Skin epidermis (tissue), 12 donors: ENCODE data around the gene LDLRAP1.

Source experiments
- H3K27ac ChIP-seq, 21 experiments: fragments of 200-600 bp; sonication (generic) in 11 of 21; one replicate each; pipeline ENCODE4 v1.5.0; 2020; ENCODE audit warnings: mild to moderate bottlenecking in 3 of 21, inconsistent platforms in 2 of 21, moderate library complexity in 2 of 21
- H3K4me3 ChIP-seq, 7 experiments: fragments of 200-600 bp; sonication (generic) in 2 of 7; one replicate each; pipeline ENCODE4 v1.5.0; 2020; ENCODE audit warnings: inconsistent platforms in 2 of 7, mild to moderate bottlenecking in 2 of 7, moderate library complexity in 1 of 7

The LDLRAP1 gene

DNA sequence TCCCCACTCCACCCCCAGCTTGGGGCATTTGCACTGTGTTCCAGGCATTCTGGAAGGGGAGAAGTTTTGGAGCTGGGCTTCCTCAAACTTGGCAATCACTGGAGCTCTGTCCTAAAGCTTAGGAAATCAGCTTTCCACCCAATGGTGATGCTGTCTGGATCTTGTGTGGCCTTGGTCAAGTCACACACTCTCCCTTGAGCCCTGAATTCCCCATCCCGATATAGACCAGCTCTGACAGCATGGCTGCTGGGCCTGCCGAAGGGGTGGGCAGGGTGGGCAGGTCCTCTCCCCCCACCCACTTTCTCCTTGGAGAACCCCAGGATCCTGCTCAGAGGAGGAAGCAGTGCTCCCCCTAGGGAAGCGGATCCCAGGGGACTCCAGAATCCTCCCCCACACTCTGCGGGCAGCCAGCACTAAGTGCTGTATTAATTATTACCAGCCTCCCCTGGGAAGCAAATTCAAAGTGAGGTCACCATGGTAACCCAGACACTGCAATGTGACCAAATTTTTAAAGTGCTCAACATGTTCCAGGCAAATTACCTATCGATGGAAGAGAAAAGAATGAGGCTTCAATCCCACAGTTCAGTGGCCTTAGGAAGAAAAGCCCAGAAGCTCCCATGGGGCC is 21.3 kb upstream of the LDLRAP1 start:
- no peak overlapping the region for H3K27ac ChIP-seq
- H3K4me3 ChIP-seq: no peak overlapping the region

DNA sequence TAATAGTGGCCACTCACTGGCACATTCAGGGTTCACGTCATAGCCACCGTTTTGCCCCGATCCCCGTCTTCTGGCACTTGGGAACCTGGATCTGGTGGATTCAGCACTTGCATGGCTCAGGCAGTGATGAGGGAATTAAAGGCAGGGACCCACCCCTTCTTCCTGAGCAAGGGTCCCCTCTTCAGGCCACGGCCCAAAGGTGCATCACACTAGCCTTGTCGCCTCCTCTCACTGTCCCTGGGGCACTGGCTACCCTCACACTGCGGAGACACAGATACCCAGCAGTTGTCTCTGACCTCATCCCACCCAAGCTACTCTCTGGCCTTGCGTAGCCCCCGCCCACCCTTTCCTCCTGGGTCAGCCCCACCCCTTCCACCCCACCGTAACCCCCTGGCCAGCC is 19.9 kb upstream of the LDLRAP1 start:
- Histone ChIP-seq H3K4me3 (no peak overlapping the region), H3K27ac (no peak overlapping the region)

DNA sequence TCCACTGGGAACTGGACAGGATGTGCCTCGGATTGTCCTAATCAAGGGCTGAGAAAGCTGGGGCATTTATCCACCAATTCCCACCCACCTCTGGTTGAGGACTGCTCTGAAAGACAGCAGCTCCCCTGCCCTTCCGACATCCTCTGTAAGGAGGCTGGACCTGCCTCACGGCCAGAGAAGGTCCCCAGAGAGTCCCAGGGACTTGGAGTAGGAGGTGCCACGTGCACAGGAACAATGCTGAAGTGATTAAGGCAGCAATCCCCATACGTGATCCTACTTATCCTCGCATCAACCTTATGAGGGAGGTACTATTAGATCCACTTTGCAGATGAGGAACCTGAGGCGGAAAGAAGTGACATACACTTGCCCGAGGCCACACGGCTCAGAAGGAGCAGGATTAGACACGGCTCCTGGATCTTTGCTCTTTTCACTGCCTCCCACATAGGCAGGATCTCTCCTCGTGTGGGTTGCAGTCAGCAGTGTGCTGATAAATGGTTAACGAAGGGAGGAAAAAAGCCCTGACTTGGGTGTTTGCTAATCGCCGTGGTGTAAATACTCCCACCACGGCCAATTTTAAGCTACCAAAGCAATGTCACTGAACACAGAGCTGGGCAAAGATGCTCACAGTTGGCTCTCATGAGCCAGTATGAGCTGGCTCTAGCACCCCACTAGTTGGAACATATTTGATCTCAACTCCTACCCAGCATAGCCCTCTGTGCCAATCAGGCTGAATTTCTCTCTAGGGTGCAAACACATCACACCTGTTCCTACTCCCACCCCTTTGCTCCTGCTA is 18.6 kb upstream of the LDLRAP1 start:
- no peak overlapping the region for H3K27ac ChIP-seq
- no peak overlapping the region for H3K4me3 ChIP-seq

DNA sequence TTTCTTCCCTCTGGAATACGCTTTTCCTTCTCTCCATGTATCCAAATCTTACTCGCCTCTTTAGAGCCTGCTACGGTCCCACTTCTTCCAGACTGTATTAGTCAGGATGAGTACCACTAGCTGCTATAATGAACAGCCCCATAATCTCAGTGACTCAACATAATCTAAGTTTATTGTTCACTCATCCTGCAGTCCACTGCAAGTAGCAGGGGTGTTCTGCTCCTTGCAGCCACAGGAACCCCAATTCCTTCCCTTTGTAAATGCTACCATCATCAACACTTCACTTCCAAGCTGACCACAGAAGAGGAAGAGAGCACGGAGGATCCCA is 18.1 kb upstream of the LDLRAP1 start:
- Histone ChIP-seq H3K27ac (no peak overlapping the region), H3K4me3 (no peak overlapping the region)

DNA sequence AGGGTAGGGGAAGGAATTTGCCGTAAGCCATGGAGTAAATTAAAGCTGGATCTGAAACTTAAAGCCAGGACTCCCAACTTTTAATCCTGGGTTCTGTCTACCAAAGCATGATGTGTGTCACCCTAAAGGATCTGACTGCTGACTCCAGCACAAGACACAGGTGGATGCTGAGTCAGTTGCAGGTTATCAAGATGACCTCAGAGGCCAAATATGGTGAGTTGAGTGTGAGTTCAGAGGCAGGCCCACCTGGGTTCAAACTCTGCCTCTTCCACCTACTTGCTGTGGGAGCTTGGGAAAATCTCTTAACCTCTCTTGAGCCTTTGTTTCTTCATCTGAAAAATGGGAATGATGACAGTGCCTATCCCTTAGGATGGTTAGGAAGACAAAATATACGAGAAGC is 16.7 kb upstream of the LDLRAP1 start:
- H3K27ac ChIP-seq: no peak overlapping the region
- H3K4me3 ChIP-seq: no peak overlapping the region

DNA sequence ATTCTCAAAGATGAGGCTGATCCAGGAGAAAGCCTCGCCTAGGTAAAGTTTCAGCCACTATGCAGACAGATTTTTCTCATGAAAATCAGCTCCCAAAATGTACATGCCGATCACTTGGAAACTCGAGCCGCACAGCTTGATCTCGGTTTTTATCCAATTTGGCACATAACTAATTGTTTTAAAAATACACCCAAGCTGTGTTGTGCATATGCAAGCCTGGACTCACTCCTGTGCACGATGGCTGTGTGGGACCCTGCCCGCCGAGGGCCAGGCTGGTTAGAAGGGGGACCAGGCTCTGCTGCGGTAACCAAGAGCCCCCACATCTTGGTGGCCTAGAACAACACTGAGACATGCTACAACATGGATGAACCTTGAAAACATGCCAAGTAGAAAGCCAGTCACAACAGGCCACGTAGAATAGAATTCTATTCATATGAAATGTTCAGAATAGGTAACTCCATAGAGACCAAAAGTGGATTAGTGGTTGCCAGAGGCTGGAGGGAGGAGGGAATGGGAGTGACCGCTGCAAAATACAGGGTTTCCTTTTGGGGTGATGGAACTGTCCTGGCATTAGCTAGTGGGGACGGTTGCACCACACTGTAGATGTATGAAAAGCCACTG is 16.1 kb upstream of the LDLRAP1 start:
- Histone ChIP-seq H3K27ac (no peak overlapping the region), H3K4me3 (no peak overlapping the region)

DNA sequence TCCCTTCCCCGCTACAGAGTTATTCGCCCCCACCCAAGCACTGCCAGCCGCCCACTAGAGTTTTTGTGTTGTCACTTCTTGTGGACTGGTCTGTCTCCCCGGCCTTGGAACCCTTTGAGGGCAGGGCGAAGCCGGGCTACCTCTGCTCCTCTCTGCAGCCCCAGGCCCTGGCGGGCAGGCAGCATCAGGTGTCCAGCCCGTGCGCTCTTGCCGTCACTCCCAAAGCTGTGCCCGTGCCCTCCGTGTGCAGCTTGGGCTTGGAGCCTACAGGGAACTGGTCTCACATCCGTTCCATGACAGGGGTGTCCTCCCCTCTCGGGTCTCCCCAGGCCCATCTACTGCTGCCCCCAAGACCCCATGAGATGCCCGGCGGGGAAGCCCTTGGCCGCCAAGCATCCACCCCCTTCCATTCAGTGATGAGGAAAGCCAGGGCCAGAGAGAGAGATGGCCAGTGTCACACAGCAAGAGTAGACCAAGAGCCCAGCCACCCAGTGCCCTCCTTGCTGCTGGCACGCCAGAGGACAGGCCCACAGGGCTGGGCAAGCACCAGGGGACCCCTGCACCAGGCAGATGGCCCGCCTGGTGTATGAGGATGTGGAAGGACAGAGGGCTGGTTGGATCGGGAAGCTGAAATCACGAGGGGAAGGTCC is 15.3 kb upstream of the LDLRAP1 start:
- no peak overlapping the region for H3K27ac ChIP-seq

DNA sequence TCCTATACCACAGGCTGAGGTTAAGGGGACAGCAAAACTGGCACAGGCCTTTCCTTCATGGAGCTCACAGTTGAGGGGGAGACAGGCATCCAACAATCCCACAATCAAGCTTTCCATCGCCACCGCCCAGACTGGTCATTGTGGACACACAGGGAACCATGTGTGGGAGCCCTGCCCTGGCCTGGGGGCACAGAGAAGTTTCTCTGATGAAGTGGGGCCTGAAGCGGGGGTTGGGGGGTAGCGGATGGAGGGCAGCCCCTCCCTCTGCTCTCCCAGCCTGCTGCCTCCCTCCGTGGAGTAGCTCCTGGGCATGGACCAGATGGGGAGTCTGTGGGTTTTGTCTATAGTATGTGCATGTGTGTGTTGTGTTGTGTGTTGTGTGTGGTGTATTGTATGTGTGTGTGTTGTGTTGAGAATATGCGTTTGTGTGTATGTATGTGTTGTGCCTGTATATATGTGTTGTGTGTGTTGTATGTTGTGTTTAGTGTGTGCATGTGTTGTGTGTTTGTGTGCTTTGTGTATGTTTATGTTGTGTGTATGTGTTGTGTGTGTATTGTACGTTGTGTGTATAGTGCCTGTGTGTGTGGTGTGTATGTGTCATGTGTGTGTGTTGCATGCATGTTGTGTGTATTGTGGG is 14.4 kb upstream of the LDLRAP1 start:
- no peak overlapping the region for H3K4me3 ChIP-seq
- H3K27ac ChIP-seq: no peak overlapping the region

More for the DNA sequence above, 15.3 kb upstream of the LDLRAP1 start:
- no peak overlapping the region for H3K4me3 ChIP-seq

DNA sequence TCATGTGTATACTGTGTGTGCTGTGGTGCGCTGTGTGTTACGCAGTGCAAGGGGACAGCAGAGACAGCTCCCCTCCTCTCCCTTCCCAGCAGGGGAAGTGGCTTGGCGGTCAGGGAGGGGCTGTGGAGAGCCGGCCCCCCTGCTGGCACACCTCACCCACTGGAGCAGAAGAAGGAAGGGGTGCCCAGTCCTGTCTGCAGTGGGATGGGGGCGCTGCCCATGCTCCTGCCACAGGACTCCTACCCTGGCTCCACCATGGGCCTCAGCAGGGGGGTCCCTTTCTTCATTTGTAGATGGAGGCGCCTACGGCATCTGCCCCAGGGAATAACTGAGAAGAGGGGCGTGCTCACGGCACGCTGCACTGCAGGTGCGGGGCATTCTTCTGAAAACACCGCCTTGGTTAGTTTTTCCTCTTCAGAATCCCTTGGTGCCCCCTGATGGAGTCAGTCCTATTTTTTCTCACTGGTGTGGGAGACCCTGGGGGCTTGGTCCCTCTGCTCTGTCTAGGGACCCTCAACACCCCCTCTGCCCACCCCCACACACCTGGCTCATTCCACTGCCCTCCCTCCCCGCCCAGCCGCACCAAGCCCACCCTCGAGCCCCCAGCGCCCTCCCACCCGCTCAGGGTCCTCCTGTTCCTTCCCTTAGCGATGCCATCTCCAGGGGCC is 13.8 kb upstream of the LDLRAP1 start:
- no peak overlapping the region for H3K27ac ChIP-seq
- H3K4me3 ChIP-seq: no peak overlapping the region

DNA sequence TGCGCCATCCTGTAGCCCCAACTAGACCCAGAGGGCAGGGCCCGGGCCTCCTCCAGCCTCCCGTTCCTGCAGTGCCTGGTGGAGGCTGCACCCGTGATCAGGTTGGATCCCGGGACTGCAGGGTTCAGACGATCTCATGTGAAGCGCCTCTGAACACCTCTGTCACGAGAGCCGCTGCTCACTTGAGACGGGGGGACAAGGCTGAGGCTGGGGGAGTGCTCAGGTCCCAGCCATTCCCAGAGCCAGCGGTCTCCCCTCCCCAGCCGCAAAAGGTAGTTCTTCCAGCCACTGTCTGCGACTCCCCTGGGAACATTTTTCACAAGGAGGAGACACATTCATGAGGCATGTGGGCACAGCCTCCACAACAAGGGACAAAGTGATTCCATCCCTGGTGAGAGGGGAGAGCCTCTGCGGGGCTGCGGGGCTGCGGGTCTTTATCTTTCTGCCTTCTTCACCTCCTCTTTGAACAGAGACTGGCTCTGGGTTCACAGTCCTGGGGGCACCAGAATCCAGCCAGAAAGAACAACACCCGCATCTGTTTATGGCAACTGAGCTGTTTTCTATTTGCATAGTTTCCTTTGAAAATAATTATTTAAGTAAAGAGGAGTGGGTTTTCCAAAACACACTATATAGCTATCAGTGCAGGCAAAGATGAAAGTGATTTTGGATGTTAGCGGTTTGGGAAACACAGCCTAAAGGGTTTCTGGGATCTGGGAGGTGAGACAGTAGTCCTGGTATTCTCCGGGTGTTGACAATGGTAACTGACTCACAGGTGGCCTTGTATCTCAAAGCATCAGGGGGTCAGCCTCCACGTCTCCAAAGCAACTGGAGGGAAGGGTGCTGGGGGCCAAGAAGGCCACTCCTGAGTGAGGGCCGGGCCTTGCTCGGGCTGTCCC is 13.0 kb upstream of the LDLRAP1 start:
- no peak overlapping the region for H3K27ac ChIP-seq

DNA sequence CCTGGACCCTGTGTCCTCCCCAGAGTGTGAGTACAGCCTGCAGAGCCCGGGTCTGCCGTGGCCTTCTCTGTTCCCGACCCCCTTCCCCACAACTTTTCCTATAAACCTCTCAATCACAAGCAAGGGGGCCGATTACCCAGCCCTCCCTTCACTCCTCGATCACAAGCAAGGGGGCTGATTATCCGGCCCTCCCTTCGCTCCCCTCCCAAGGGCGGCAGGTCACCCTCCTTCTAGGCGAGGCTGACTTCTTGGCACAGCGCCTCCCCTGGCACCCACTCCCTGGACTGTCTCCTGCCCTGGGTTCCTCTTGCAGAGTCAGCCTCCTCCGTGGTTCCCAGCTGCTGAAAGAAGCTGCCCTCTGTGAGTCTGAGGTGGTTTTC is 12.3 kb upstream of the LDLRAP1 start:
- no peak overlapping the region for H3K27ac ChIP-seq
- H3K4me3 ChIP-seq: no peak overlapping the region

More for the DNA sequence above, 13.0 kb upstream of the LDLRAP1 start:
- no peak overlapping the region for H3K4me3 ChIP-seq

DNA sequence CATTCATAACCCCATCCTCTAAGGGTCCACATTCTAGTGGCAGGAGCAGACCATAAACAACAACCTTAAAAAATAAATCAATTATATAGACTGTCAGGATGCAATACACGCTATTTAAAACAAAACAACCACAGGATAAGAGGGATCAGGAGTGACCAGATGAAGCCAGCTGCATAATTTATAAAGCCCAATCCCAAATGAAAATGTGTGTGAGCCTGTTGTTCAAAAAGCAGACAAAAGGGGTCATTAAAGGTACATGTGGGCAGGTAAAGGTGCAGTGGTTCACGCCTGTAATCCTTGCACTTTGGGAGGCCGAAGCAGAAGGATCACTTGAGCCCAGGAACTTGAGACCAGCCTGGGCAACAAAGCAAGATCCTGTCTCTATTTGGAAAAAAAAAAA is 10.4 kb upstream of the LDLRAP1 start:
- Histone ChIP-seq H3K27ac (no peak overlapping the region), H3K4me3 (no peak overlapping the region)

DNA sequence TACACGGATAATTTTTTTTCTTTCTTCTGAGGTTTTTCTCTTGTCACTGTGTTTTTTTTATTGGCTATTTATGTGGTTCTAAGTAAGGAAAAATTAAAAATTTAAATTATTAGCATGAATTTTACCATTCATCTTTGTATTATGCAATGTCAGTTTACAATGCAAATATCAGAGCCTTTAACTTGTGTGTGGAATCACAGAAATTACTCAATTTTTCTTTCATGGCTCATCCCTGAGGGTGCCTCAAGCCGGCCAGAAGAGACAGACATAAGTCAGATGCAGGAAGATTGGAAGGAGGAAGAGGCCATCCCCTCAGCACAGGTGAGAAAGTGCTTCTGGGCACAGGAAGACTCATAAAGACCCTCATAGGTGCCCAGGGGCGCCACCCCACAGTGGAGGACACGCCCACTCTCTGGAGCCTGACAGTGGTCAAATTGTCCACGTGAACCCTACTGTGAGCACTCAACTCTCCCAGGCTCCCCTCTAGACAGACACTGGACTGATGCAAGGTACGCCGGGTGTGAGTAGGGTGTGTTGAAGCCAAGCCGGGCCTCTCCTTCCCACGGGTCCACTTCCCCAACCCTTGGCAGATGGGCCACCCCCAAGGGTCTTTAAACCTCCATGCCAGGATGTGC is 9.5 kb upstream of the LDLRAP1 start:
- Histone ChIP-seq H3K4me3 (no peak overlapping the region), H3K27ac (no peak overlapping the region)

DNA sequence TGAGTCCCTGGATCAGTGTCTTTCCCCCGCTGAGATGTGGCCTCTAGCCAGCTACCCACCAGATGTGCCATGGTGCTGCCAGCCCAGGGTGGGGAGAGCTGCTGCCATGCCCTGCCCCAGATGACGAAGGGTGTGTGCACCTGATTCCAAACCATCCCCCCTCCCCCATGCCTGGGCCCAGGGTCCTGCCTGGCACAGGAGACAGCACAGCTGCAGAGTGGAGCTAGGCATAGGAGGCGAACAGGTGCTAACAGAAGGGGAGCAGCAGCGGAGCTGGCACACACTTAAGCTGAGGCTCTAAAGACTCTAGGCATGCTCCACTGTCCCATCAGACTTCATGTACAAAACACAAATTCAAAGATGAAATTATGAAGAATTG is 9.0 kb upstream of the LDLRAP1 start:
- no peak overlapping the region for H3K4me3 ChIP-seq
- no peak overlapping the region for H3K27ac ChIP-seq

DNA sequence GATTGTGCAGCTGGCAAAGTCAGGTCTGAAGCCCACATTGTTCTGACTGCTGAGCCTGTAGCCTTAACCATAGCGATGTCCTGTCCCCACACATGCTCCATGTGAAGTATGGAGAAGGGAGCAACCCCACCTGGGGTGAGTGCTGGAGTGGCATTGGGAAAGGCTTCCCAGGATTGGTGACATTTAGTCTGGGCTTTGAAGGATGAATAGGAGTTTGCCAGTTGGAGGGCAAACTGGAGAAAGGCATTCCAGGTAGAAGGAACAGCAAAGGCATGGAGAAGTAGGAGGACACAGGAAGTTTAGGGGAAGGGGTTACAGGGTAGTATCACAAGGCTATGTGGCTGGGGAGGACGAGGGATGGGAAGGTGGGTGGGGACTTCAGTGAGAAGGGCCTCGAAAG is 7.3 kb upstream of the LDLRAP1 start:
- Histone ChIP-seq H3K4me3 (no peak overlapping the region), H3K27ac (no peak overlapping the region)

DNA sequence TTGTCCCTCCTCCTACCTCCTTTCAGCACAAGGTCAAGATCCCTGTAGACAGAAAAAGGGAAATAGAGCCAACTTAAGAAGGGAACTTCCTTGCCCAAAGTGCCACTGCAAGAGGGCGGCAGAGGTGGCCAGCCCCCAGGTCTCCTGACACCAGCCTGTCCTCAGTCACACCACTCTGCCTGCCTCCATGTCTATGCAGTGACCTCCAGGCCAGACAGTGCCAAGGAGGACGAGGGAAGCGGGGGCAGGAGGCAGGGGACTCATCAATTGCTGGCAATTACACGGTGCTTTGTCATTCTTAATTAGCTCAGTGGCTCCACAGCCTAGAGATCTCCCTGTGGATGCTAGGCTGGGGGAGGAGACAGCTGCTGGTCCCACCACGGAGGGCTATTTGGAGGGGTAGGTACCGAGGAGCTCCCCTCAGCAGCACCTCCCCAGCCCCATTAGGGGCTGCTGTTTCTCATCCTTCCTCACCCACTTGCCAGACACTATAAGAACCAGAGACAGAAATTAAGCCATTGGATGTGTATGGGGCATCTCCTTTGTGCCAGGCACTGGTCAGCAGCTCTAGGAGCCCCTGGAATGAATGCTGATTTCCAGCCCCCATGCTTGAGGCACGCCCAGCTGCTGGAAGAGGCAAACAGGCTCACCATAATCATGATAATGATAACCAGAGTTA is 6.1 kb upstream of the LDLRAP1 start:
- H3K27ac ChIP-seq: no peak overlapping the region
- no peak overlapping the region for H3K4me3 ChIP-seq

DNA sequence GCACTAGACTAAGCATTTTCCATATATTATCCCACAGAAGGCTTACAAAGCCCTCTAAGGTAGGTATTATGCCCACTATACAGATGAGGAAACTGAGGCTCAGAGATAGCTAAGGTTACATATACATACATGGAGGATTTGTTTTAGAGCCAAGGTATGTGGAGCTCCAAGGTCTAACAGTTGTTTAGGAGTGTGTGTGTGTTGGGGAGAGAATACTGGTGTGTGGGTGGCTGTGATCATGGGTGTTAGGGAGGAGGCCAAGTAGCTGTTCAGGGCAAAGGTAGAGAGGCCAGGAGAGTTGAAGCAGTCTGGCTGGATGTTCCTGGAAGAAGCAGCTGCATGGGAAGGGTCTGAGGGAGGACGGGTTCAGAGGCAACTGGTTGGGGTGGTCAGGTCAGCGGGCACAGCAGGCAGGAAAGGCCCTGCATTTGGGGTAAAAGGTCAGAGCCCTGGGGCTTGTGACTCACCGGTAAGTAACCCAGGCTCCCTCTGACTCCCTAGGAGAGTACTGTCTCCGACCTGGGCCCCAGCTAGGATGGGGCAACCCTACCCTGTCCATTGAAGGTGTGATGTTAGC is 5.1 kb upstream of the LDLRAP1 start:
- no peak overlapping the region for H3K27ac ChIP-seq
- no peak overlapping the region for H3K4me3 ChIP-seq
